IMR-90 (cell line): ENCODE measurements around the gene GRIA4. TPM values are rescaled to one million over a fixed set of nuclear protein-coding genes. Genes with fewer than 3 reads are reported as not detected.

Source experiments
- ATAC-seq: fragments of 200-7000 bp; cut with Tn5 transposase; 2 replicates; pipeline ENCODE4 v1.9.1; 2020; ENCODE audit warnings: low read depth, mild to moderate bottlenecking, moderate library complexity
- BruUV-seq: library from RNA; stranded (reverse); fragments of 400-500 nt; replicated peaks from 2 replicates; lab custom pipeline; 2021; lab: Mats Ljungman, UMichigan
- CTCF ChIA-PET: fragments of 300-600 bp; formaldehyde crosslinking; extraction: SDS; loops from one replicate; lab custom pipeline; 2021; ENCODE audit warnings: antibody characterized with exemption; lab: Yijun Ruan, JAX
- POLR2A ChIA-PET: fragments of 300-600 bp; sonication (Branson Sonifier 250); formaldehyde crosslinking; loops from one replicate; lab custom pipeline; 2022; ENCODE audit warnings: antibody characterized with exemption; ENCODE audit not compliant: unreplicated experiment; lab: Charles Lee
- DNase-seq: peaks from one replicate; pipeline ENCODE4 v3.0.0; 2013
- H2AFZ ChIP-seq: replicated peaks from 2 replicates; pipeline ENCODE3; 2013; ENCODE audit warnings: low read length, mild to moderate bottlenecking; ENCODE audit not compliant: poor library complexity
- H2AK5ac ChIP-seq: 2 replicates; pipeline ENCODE4 v1.6.1; 2013; ENCODE audit warnings: low read depth, low read length, inconsistent platforms
- H2AK9ac ChIP-seq: replicated peaks from 2 replicates; pipeline ENCODE3; 2013; ENCODE audit warnings: mild to moderate bottlenecking, low read depth, low read length, moderate library complexity; ENCODE audit not compliant: poor library complexity
- H2BK120ac ChIP-seq: 2 replicates; pipeline ENCODE4 v1.6.1; 2013; ENCODE audit warnings: low read depth, low read length, inconsistent platforms
- H2BK15ac ChIP-seq: 3 replicates; pipeline ENCODE4 v1.6.1; 2013; ENCODE audit warnings: low read depth, low read length, inconsistent platforms
- H2BK20ac ChIP-seq: 2 replicates; pipeline ENCODE4 v1.6.1; 2013; ENCODE audit warnings: low read depth, mild to moderate bottlenecking, inconsistent platforms, low read length, moderate library complexity
- H2BK5ac ChIP-seq: 2 replicates; pipeline ENCODE4 v1.6.1; 2013; ENCODE audit warnings: mild to moderate bottlenecking, low read depth, low read length, inconsistent platforms; ENCODE audit not compliant: poor library complexity, severe bottlenecking
- H3K14ac ChIP-seq: replicated peaks from 2 replicates; pipeline ENCODE4 v1.6.1; 2013; ENCODE audit warnings: low read depth, low read length, inconsistent platforms
- H3K18ac ChIP-seq: 2 replicates; pipeline ENCODE4 v1.6.1; 2013; ENCODE audit warnings: low read depth, low read length, control low read depth
- H3K23ac ChIP-seq: 2 replicates; pipeline ENCODE4 v1.6.1; 2013; ENCODE audit warnings: low read depth, low read length, inconsistent platforms
- H3K27ac ChIP-seq: 2 replicates; pipeline ENCODE4 v1.5.1; 2013; ENCODE audit warnings: mild to moderate bottlenecking, control low read depth, low read length; ENCODE audit not compliant: insufficient read depth
- H3K27me3 ChIP-seq: 2 replicates; pipeline ENCODE4 v1.6.1; 2013; ENCODE audit warnings: low read length; ENCODE audit not compliant: control insufficient read depth, insufficient read depth
- H3K36me3 ChIP-seq: 2 replicates; pipeline ENCODE4 v1.6.1; 2013; ENCODE audit warnings: low read length, mixed read lengths; ENCODE audit not compliant: control insufficient read depth, insufficient read depth
- H3K4ac ChIP-seq: 2 replicates; pipeline ENCODE4 v1.6.1; 2013; ENCODE audit warnings: low read depth, low read length, inconsistent platforms
- H3K4me1 ChIP-seq: 2 replicates; pipeline ENCODE4 v1.6.1; 2013; ENCODE audit warnings: low read length, mixed read lengths; ENCODE audit not compliant: control insufficient read depth, insufficient read depth
- H3K4me2 ChIP-seq: 2 replicates; pipeline ENCODE4 v1.6.1; 2013; ENCODE audit warnings: low read depth, mild to moderate bottlenecking, control low read depth, low read length, moderate library complexity
- H3K4me3 ChIP-seq: 2 replicates; pipeline ENCODE4 v1.5.1; 2013; ENCODE audit warnings: low read depth, mild to moderate bottlenecking, control low read depth, low read length, moderate library complexity; ENCODE audit not compliant: insufficient read depth
- H3K56ac ChIP-seq: 2 replicates; pipeline ENCODE4 v1.6.1; 2013; ENCODE audit warnings: low read length, inconsistent platforms; ENCODE audit not compliant: insufficient read depth; ENCODE audit errors: extremely low read depth
- H3K79me1 ChIP-seq, 2 experiments: 2 replicates each; pipeline ENCODE4 v1.6.1; 2013; ENCODE audit warnings: low read length in 2 of 2, inconsistent platforms in 1 of 2, low read depth in 1 of 2
- H3K9ac ChIP-seq: 2 replicates; pipeline ENCODE4 v1.6.1; 2013; ENCODE audit warnings: low read depth, low read length, control low read depth
- H3K9me1 ChIP-seq: 2 replicates; pipeline ENCODE4 v1.6.1; 2013; ENCODE audit warnings: low read length, inconsistent platforms; ENCODE audit not compliant: insufficient read depth
- H3K9me3 ChIP-seq: 2 replicates; pipeline ENCODE4 v1.6.1; 2013; ENCODE audit warnings: low read length; ENCODE audit not compliant: control insufficient read depth, insufficient read depth
- H4K20me1 ChIP-seq: 2 replicates; pipeline ENCODE4 v1.6.1; 2013; ENCODE audit warnings: low read length, inconsistent platforms; ENCODE audit not compliant: insufficient read depth
- H4K5ac ChIP-seq: 2 replicates; pipeline ENCODE4 v1.6.1; 2013; ENCODE audit warnings: mild to moderate bottlenecking, low read depth, low read length, control low read depth
- H4K8ac ChIP-seq, 2 experiments: 2 replicates each; pipeline ENCODE4 v1.6.1; 2013; ENCODE audit warnings: low read depth in 2 of 2, low read length in 2 of 2, control low read depth in 1 of 2, inconsistent platforms in 1 of 2
- H4K91ac ChIP-seq: 2 replicates; pipeline ENCODE4 v1.6.1; 2013; ENCODE audit warnings: low read depth, low read length, inconsistent platforms; ENCODE audit not compliant: insufficient read depth
- MXI1 ChIP-seq: IDR thresholded peaks from 2 replicates; pipeline ENCODE4 v1.6.1; 2012; ENCODE audit warnings: low read depth, mild to moderate bottlenecking, low read length, moderate library complexity, borderline replicate concordance
- WGBS, 2 experiments: methylation state at CpG; one replicate each; pipeline versions ENCODE4 v1.1.5 to v1.1.7; 2013; ENCODE audit warnings: missing lambda C conversion rate in 2 of 2; ENCODE audit not compliant: insufficient read length in 1 of 2; ENCODE audit errors: extremely low coverage in 2 of 2; 5-methylcytosine and 5-hydroxymethylcytosine counted together
- dilution Hi-C: fragments of 300-500 bp; cut with HindIII; formaldehyde crosslinking; loops from one replicate; pipeline ENCODE4 v1.14.3; 2018; ENCODE audit warnings: low sequenced_read_pairs; ENCODE audit not compliant: unreplicated experiment
- in situ Hi-C: fragments of 300-500 bp; cut with MboI; formaldehyde crosslinking; loops from 3 replicates; pipeline ENCODE4 v1.14.3; 2019; ENCODE audit warnings: low sequenced_read_pairs, inconsistent platforms, mixed read lengths
- intact Hi-C: fragments of 100-400 bp; cut with micrococcal nuclease; formaldehyde crosslinking; loops from 2 replicates; pipeline ENCODE4 v1.10.0; 2022
- polyA plus RNA-seq, 3 experiments: library from polyadenylated mRNA; depleted of rRNA; stranded (reverse); fragments of >200 nt; gene quantifications; 2 replicates each; pipeline ENCODE4 v1.2.3, GENCODE V29; 2012; ENCODE audit warnings: low replicate concordance in 1 of 3
- total RNA-seq: library from RNA; depleted of rRNA; stranded (reverse); fragments of >200 nt; gene quantifications from 2 replicates; pipeline ENCODE4 v1.2.3, GENCODE V29; 2012

GRIA4 gene
- total and polyA plus RNA-seq, 2 of the 4 experiments (the other 2 are of a cell fraction), result 0.36 to 1.0 TPM

DNA sequence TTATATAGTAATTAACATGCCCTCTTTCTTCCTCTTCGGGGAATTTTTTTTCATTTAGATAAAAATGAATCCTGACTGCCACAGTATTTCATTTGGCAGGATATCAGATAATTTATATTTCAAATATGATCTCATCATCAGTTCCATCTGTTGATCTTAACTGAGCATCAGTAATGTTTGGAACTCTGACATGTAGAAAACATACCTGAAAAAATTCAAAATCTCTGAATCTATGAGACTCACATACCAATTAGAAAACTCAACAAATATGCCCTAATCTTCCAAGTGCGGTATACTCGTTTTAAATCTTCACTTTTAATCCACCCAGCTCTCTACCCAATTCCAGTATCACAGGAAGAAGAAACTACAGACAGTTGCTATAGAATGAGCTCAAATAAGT is 250.2 kb downstream of the GRIA4 start:
- no peak for DNase-seq
- no CpG with 5 or more reads among the region's 3 CpGs for WGBS, 2 experiments
- no peak overlapping the region for H3K14ac ChIP-seq
- H3K36me3 ChIP-seq, result no peaks in the 10 kb centered on the region
- H4K8ac ChIP-seq, result no peak overlapping the region
- H3K18ac ChIP-seq, result no peak overlapping the region
- H3K4me2 ChIP-seq, result no peak overlapping the region
- H3K9me1 ChIP-seq, result no peaks in the 10 kb centered on the region
- in situ Hi-C loops (loop anchor here (10.0 to 25.0 kb wide), 2 partner anchors 923 to 1255 kb away; no protein-coding TSS in a partner anchor), intact Hi-C loops (loop anchor here (5.0 kb wide), 6 partner anchors 248 to 1698 kb away; partner anchors contain the start of genes CARD16, CASP4, GRIA4 and PDGFD), dilution Hi-C loops (no loop called here)
- H2AFZ ChIP-seq, result no peak overlapping the region
- no peaks in the 10 kb centered on the region for H3K79me1 ChIP-seq
- no peak overlapping the region for H3K4me3 ChIP-seq
- H2BK20ac ChIP-seq, result no peak overlapping the region
- no peak for ATAC-seq
- H3K9me3 ChIP-seq, result no peaks in the 10 kb centered on the region
- H3K9ac ChIP-seq, result no peak overlapping the region
- H4K91ac ChIP-seq, result no peak overlapping the region
- H2BK15ac ChIP-seq, result no peak overlapping the region
- H3K4me1 ChIP-seq, result no peaks in the 10 kb centered on the region
- H3K27me3 ChIP-seq, result no peaks in the 10 kb centered on the region
- H2BK120ac ChIP-seq, result no peak overlapping the region
- ChIA-PET CTCF (no interaction called here), POLR2A (no interaction called here)
- no peak overlapping the region for H3K56ac ChIP-seq
- TF ChIP-seq MXI1, result no peak
- no peaks in the 10 kb centered on the region for H4K20me1 ChIP-seq
- no TSS peak for BruUV-seq
- H2AK9ac ChIP-seq, result no peak overlapping the region
- H3K27ac ChIP-seq, result no peak overlapping the region
- H4K5ac ChIP-seq, result no peak overlapping the region
- H3K23ac ChIP-seq, result no peak overlapping the region
- no peak overlapping the region for H3K4ac ChIP-seq
- H2AK5ac ChIP-seq, result no peak overlapping the region
- H2BK5ac ChIP-seq, result no peak overlapping the region
